ENCODE results near the gene TP73. TPM values are rescaled to one million over a fixed set of nuclear protein-coding genes. Genes with fewer than 3 reads are reported as not detected.

The TP73 gene
- total RNA-seq, 1 experiment from 2014 or later: 11.9 TPM

GRCh38 chr1:3627515-3628253 lies 24.6 kb upstream of the TP73 start:
- Histone ChIP-seq H3K36me3 (ENCODE audit: control insufficient read depth, insufficient read depth, low read length) (peaks cover 3% of the 10 kb centered on the region), H3K27me3 (replicated peaks; ENCODE audit: control insufficient read depth, insufficient read depth, low read length) (no peaks in the 10 kb centered on the region), H3K4me3 (ENCODE audit: low read depth, low read length) (no peak overlapping the region), H3K9me3 (no peaks in the 10 kb centered on the region), H3K4me1 (peaks cover 6% of the 10 kb centered on the region)
- peaks cover 32% of the 10 kb centered on the region for H3K36me3 Mint-ChIP-seq (ENCODE audit: insufficient read depth, unreplicated experiment)
- H3K27ac Mint-ChIP-seq (ENCODE audit: unreplicated experiment): no peak overlapping the region
- DNase-seq: no peak
- no peaks in the 10 kb centered on the region for H3K9me3 Mint-ChIP-seq (ENCODE audit: unreplicated experiment)
- H3K4me3 Mint-ChIP-seq (ENCODE audit: unreplicated experiment): no peak overlapping the region
- TF ChIP-seq CTCF (IDR thresholded peaks at IDR 0.05; ENCODE audit: insufficient read depth in 1 of 2, low read depth in 1 of 2, low read length in 1 of 2, severe bottlenecking in 1 of 2, unreplicated experiment in 1 of 2): no peak
- ChIA-PET CTCF (interaction anchor here (1.7 kb wide), 1 partner anchor 9 kb away, joined by 6 read pairs; no protein-coding TSS in a partner anchor), POLR2A (no interaction called here)
- peaks cover 7% of the 10 kb centered on the region for H3K4me1 Mint-ChIP-seq (ENCODE audit: low read depth, unreplicated experiment)
- BruUV-seq (replicated peaks): no TSS peak
- intact Hi-C loops (cut with micrococcal nuclease; ENCODE audit: unreplicated experiment): no loop called here
- H3K27me3 Mint-ChIP-seq (ENCODE audit: insufficient read depth, unreplicated experiment): no peaks in the 10 kb centered on the region

- POLR2A ChIA-PET: no interaction called here
- H3K4me3 Mint-ChIP-seq (ENCODE audit: unreplicated experiment): no peak overlapping the region
- DNase-seq: no peak
- Histone ChIP-seq H3K4me1 (peaks cover 6% of the 10 kb centered on the region), H3K36me3 (ENCODE audit: control insufficient read depth, insufficient read depth, low read length) (peaks cover 3% of the 10 kb centered on the region), H3K27me3 (replicated peaks; ENCODE audit: control insufficient read depth, insufficient read depth, low read length) (no peaks in the 10 kb centered on the region), H3K4me3 (ENCODE audit: low read depth, low read length) (no peak overlapping the region), H3K9me3 (no peaks in the 10 kb centered on the region)
- CTCF ChIA-PET: interaction anchor here (1.7 kb wide), 1 partner anchor 10 kb away, joined by 6 read pairs; no protein-coding TSS in a partner anchor
- H3K36me3 Mint-ChIP-seq (ENCODE audit: insufficient read depth, unreplicated experiment): peaks cover 32% of the 10 kb centered on the region
- BruUV-seq (replicated peaks): no TSS peak
- H3K27me3 Mint-ChIP-seq (ENCODE audit: insufficient read depth, unreplicated experiment): no peaks in the 10 kb centered on the region
- H3K9me3 Mint-ChIP-seq (ENCODE audit: unreplicated experiment): no peaks in the 10 kb centered on the region
- intact Hi-C loops (cut with micrococcal nuclease; ENCODE audit: unreplicated experiment): no loop called here
- H3K4me1 Mint-ChIP-seq (ENCODE audit: low read depth, unreplicated experiment): peaks cover 7% of the 10 kb centered on the region
- H3K27ac Mint-ChIP-seq (ENCODE audit: unreplicated experiment): no peak overlapping the region
- TF ChIP-seq CTCF (IDR thresholded peaks at IDR 0.05; ENCODE audit: insufficient read depth in 1 of 2, low read depth in 1 of 2, low read length in 1 of 2, severe bottlenecking in 1 of 2, unreplicated experiment in 1 of 2): no peak
Observed at GRCh38 chr1:3628445-3628844, 23.9 kb upstream of the TP73 start.

- POLR2A ChIA-PET: no interaction called here
- Histone ChIP-seq H3K36me3 (ENCODE audit: control insufficient read depth, insufficient read depth, low read length) (peaks cover 3% of the 10 kb centered on the region), H3K27me3 (replicated peaks; ENCODE audit: control insufficient read depth, insufficient read depth, low read length) (no peaks in the 10 kb centered on the region), H3K4me3 (ENCODE audit: low read depth, low read length) (no peak overlapping the region), H3K9me3 (no peaks in the 10 kb centered on the region), H3K4me1 (peaks cover 6% of the 10 kb centered on the region)
- Mint-ChIP-seq H3K27me3 (ENCODE audit: insufficient read depth, unreplicated experiment) (no peaks in the 10 kb centered on the region), H3K4me1 (ENCODE audit: low read depth, unreplicated experiment) (no peaks in the 10 kb centered on the region), H3K4me3 (ENCODE audit: unreplicated experiment) (no peak overlapping the region), H3K27ac (ENCODE audit: unreplicated experiment) (no peak overlapping the region), H3K9me3 (ENCODE audit: unreplicated experiment) (no peaks in the 10 kb centered on the region), H3K36me3 (ENCODE audit: insufficient read depth, unreplicated experiment) (peaks cover 26% of the 10 kb centered on the region)
- BruUV-seq (replicated peaks): TSS peak; percentile 25
- TF ChIP-seq CTCF (IDR thresholded peaks at IDR 0.05; ENCODE audit: insufficient read depth in 1 of 2, low read depth in 1 of 2, low read length in 1 of 2, severe bottlenecking in 1 of 2, unreplicated experiment in 1 of 2): no peak
- CTCF ChIA-PET: interaction anchor here (0.6 kb wide), 1 partner anchor 251 kb away, joined by 4 read pairs; no protein-coding TSS in a partner anchor
- no peak for DNase-seq
- intact Hi-C loops (cut with micrococcal nuclease; ENCODE audit: unreplicated experiment): no loop called here
Observed at GRCh38 chr1:3629561-3630160, 22.7 kb upstream of the TP73 start.
